Measurements from ENCODE around the gene TRAPPC12. TPM values are rescaled to one million over a fixed set of nuclear protein-coding genes. Genes with fewer than 3 reads are reported as not detected.
A peak's percentile ranks its signal among the peaks of the same experiment; 100 is the strongest.

Gene TRAPPC12
- total and polyA plus RNA-seq, 9 donors: 64.1 to 143 (median 81.4) TPM

- Histone ChIP-seq H3K9me3 (no peaks in the 10 kb centered on the region), H3K36me3 (no peaks in the 10 kb centered on the region), H3K27ac (no peak overlapping the region), H3K27me3 (no peaks in the 10 kb centered on the region), H3K4me1 (ENCODE audit: insufficient read depth) (no peaks in the 10 kb centered on the region), H3K4me3 (no peak overlapping the region)
- whole genome bisulfite sequencing, 3 donors: 78 to 79% (median 78%) methylated on average over 5 of the region's 5 CpGs
- intact Hi-C loops (cut with DNase I): no loop called here
- no peak for TF ChIP-seq POLR2A (IDR thresholded peaks at IDR 0.05)
- no peak for TF ChIP-seq CTCF (IDR thresholded peaks at IDR 0.05)
- TF ChIP-seq EP300 (IDR thresholded peaks at IDR 0.05): no peak
- DNase-seq: no peak
These were observed 101.5 kb downstream of the TRAPPC12 start for GRCh38 chr2:3481011-3481400.

- Histone ChIP-seq H3K4me1 (ENCODE audit: insufficient read depth) (no peaks in the 10 kb centered on the region), H3K27me3 (no peaks in the 10 kb centered on the region), H3K27ac (no peak overlapping the region), H3K4me3 (no peak overlapping the region), H3K36me3 (no peaks in the 10 kb centered on the region), H3K9me3 (no peaks in the 10 kb centered on the region)
- no peak for DNase-seq
- TF ChIP-seq POLR2A (IDR thresholded peaks at IDR 0.05) (no peak), CTCF (IDR thresholded peaks at IDR 0.05) (no peak), EP300 (IDR thresholded peaks at IDR 0.05) (no peak)
- intact Hi-C loops (cut with DNase I): no loop called here
- 93 to 97% (median 95%) methylated on average over 20 of the region's 20 CpGs for WGBS, 3 donors
These were observed 102.4 kb downstream of the TRAPPC12 start for GRCh38 chr2:3481736-3482362.

GRCh38 chr2:3482363-3482821 lies 102.9 kb downstream of the TRAPPC12 start:
- peak in 1 of 5 donors; percentile 14 for DNase-seq
- TF ChIP-seq CTCF (IDR thresholded peaks at IDR 0.05): no peak
- TF ChIP-seq EP300 (IDR thresholded peaks at IDR 0.05): no peak
- TF ChIP-seq POLR2A (IDR thresholded peaks at IDR 0.05): no peak
- 92 to 99% (median 98%) methylated on average over 15 to 20 of the region's 20 CpGs for WGBS, 3 donors
- H3K4me1 ChIP-seq (ENCODE audit: insufficient read depth): no peaks in the 10 kb centered on the region
- no peaks in the 10 kb centered on the region for H3K36me3 ChIP-seq
- H3K9me3 ChIP-seq: no peaks in the 10 kb centered on the region
- H3K27ac ChIP-seq: no peak overlapping the region
- intact Hi-C loops (cut with DNase I): no loop called here
- no peak overlapping the region for H3K4me3 ChIP-seq
- no peaks in the 10 kb centered on the region for H3K27me3 ChIP-seq

GRCh38 chr2:3483227-3483985 lies 103.9 kb downstream of the TRAPPC12 start:
- Histone ChIP-seq H3K36me3 (no peaks in the 10 kb centered on the region), H3K27me3 (no peaks in the 10 kb centered on the region), H3K27ac (no peak overlapping the region), H3K9me3 (no peaks in the 10 kb centered on the region), H3K4me1 (ENCODE audit: insufficient read depth) (no peaks in the 10 kb centered on the region), H3K4me3 (no peak overlapping the region)
- intact Hi-C loops (cut with DNase I): no loop called here
- TF ChIP-seq CTCF (IDR thresholded peaks at IDR 0.05): no peak
- TF ChIP-seq EP300 (IDR thresholded peaks at IDR 0.05): no peak
- TF ChIP-seq POLR2A (IDR thresholded peaks at IDR 0.05): no peak
- 59 to 67% (median 61%) methylated on average over 26 to 30 of the region's 30 CpGs for WGBS, 3 donors
- peak; percentile 78 to 96 (median 81) for DNase-seq
